ENCODE measurements around the gene ERICH6.

ERICH6 gene

GRCh38 chr3:150673966-150674365 is 29.8 kb downstream of the ERICH6 start:
- H3K4me3 ChIP-seq (ENCODE audit: low read depth in 1 of 2, low read length in 2 of 2), result no peak overlapping the region
- H3K36me3 ChIP-seq (ENCODE audit: control insufficient read depth in 1 of 2, insufficient read depth in 2 of 2, low read length in 2 of 2), result no peaks in the 10 kb centered on the region
- no peaks in the 10 kb centered on the region for H3K4me1 ChIP-seq (ENCODE audit: control insufficient read depth in 1 of 2, insufficient read depth in 2 of 2, low read length in 2 of 2)
- no peaks in the 10 kb centered on the region for H3K27me3 ChIP-seq (ENCODE audit: low read depth, low read length)
- no peak overlapping the region for H3K27ac ChIP-seq (ENCODE audit: low read length)
- peaks cover 4 to 10% of the 10 kb centered on the region in 2 donors for H3K9me3 ChIP-seq (ENCODE audit: control insufficient read depth in 1 of 2, low read length in 2 of 2)

- no peaks in the 10 kb centered on the region for H3K27me3 ChIP-seq (ENCODE audit: low read depth, low read length)
- H3K9me3 ChIP-seq (ENCODE audit: control insufficient read depth in 1 of 2, low read length in 2 of 2), result no peaks in the 10 kb centered on the region
- H3K36me3 ChIP-seq (ENCODE audit: control insufficient read depth in 1 of 2, insufficient read depth in 2 of 2, low read length in 2 of 2), result no peaks in the 10 kb centered on the region
- H3K4me1 ChIP-seq (ENCODE audit: control insufficient read depth in 1 of 2, insufficient read depth in 2 of 2, low read length in 2 of 2), result no peaks in the 10 kb centered on the region
- H3K27ac ChIP-seq (ENCODE audit: low read length), result no peak overlapping the region
- H3K4me3 ChIP-seq (ENCODE audit: low read depth in 1 of 2, low read length in 2 of 2), result no peak overlapping the region
Observed at GRCh38 chr3:150666167-150666566, 37.6 kb downstream of the ERICH6 start.

GRCh38 chr3:150663461-150663860 is 40.3 kb downstream of the ERICH6 start:
- Histone ChIP-seq H3K27ac (ENCODE audit: low read length) (no peak overlapping the region), H3K36me3 (ENCODE audit: control insufficient read depth in 1 of 2, insufficient read depth in 2 of 2, low read length in 2 of 2) (no peaks in the 10 kb centered on the region), H3K4me3 (ENCODE audit: low read depth in 1 of 2, low read length in 2 of 2) (no peak overlapping the region), H3K9me3 (ENCODE audit: control insufficient read depth in 1 of 2, low read length in 2 of 2) (no peaks in the 10 kb centered on the region), H3K4me1 (ENCODE audit: control insufficient read depth in 1 of 2, insufficient read depth in 2 of 2, low read length in 2 of 2) (no peaks in the 10 kb centered on the region), H3K27me3 (ENCODE audit: low read depth, low read length) (no peaks in the 10 kb centered on the region)

GRCh38 chr3:150662410-150663200 is 41.1 kb downstream of the ERICH6 start:
- no peaks in the 10 kb centered on the region for H3K36me3 ChIP-seq (ENCODE audit: control insufficient read depth in 1 of 2, insufficient read depth in 2 of 2, low read length in 2 of 2)
- no peaks in the 10 kb centered on the region for H3K9me3 ChIP-seq (ENCODE audit: control insufficient read depth in 1 of 2, low read length in 2 of 2)
- no peak overlapping the region for H3K27ac ChIP-seq (ENCODE audit: low read length)
- H3K27me3 ChIP-seq (ENCODE audit: low read depth, low read length), result no peaks in the 10 kb centered on the region
- no peaks in the 10 kb centered on the region for H3K4me1 ChIP-seq (ENCODE audit: control insufficient read depth in 1 of 2, insufficient read depth in 2 of 2, low read length in 2 of 2)
- H3K4me3 ChIP-seq (ENCODE audit: low read depth in 1 of 2, low read length in 2 of 2), result no peak overlapping the region

GRCh38 chr3:150656316-150656715 is 47.4 kb downstream of the ERICH6 start:
- Histone ChIP-seq H3K4me3 (ENCODE audit: low read depth in 1 of 2, low read length in 2 of 2) (no peak overlapping the region), H3K27ac (ENCODE audit: low read length) (no peak overlapping the region), H3K4me1 (ENCODE audit: control insufficient read depth in 1 of 2, insufficient read depth in 2 of 2, low read length in 2 of 2) (no peaks in the 10 kb centered on the region)

GRCh38 chr3:150653110-150653561 is 50.6 kb downstream of the ERICH6 start:
- H3K27ac ChIP-seq (ENCODE audit: low read length), result no peak overlapping the region
- H3K4me1 ChIP-seq (ENCODE audit: control insufficient read depth in 1 of 2, insufficient read depth in 2 of 2, low read length in 2 of 2), result no peaks in the 10 kb centered on the region
- no peak overlapping the region for H3K4me3 ChIP-seq (ENCODE audit: low read depth in 1 of 2, low read length in 2 of 2)
- H3K9me3 ChIP-seq (ENCODE audit: control insufficient read depth in 1 of 2, low read length in 2 of 2), result no peaks in the 10 kb centered on the region
- H3K36me3 ChIP-seq (ENCODE audit: control insufficient read depth in 1 of 2, insufficient read depth in 2 of 2, low read length in 2 of 2), result no peaks in the 10 kb centered on the region
- no peaks in the 10 kb centered on the region for H3K27me3 ChIP-seq (ENCODE audit: low read depth, low read length)

More at GRCh38 chr3:150656316-150656715, 47.4 kb downstream of the ERICH6 start:
- Histone ChIP-seq H3K9me3 (ENCODE audit: control insufficient read depth in 1 of 2, low read length in 2 of 2) (no peaks in the 10 kb centered on the region), H3K27me3 (ENCODE audit: low read depth, low read length) (no peaks in the 10 kb centered on the region), H3K36me3 (ENCODE audit: control insufficient read depth in 1 of 2, insufficient read depth in 2 of 2, low read length in 2 of 2) (no peaks in the 10 kb centered on the region)

- Histone ChIP-seq H3K9me3 (ENCODE audit: control insufficient read depth in 1 of 2, low read length in 2 of 2) (no peaks in the 10 kb centered on the region), H3K4me1 (ENCODE audit: control insufficient read depth in 1 of 2, insufficient read depth in 2 of 2, low read length in 2 of 2) (no peaks in the 10 kb centered on the region), H3K27ac (ENCODE audit: low read length) (no peak overlapping the region), H3K36me3 (ENCODE audit: control insufficient read depth in 1 of 2, insufficient read depth in 2 of 2, low read length in 2 of 2) (no peaks in the 10 kb centered on the region), H3K4me3 (ENCODE audit: low read depth in 1 of 2, low read length in 2 of 2) (no peak overlapping the region), H3K27me3 (ENCODE audit: low read depth, low read length) (no peaks in the 10 kb centered on the region)
Observed at GRCh38 chr3:150640256-150640655, 63.5 kb downstream of the ERICH6 start.

- H3K4me1 ChIP-seq (ENCODE audit: control insufficient read depth in 1 of 2, insufficient read depth in 2 of 2, low read length in 2 of 2), result no peaks in the 10 kb centered on the region
- no peaks in the 10 kb centered on the region for H3K27me3 ChIP-seq (ENCODE audit: low read depth, low read length)
- H3K9me3 ChIP-seq (ENCODE audit: control insufficient read depth in 1 of 2, low read length in 2 of 2), result no peaks in the 10 kb centered on the region
- no peak overlapping the region for H3K27ac ChIP-seq (ENCODE audit: low read length)
- H3K36me3 ChIP-seq (ENCODE audit: control insufficient read depth in 1 of 2, insufficient read depth in 2 of 2, low read length in 2 of 2), result no peaks in the 10 kb centered on the region
- H3K4me3 ChIP-seq (ENCODE audit: low read depth in 1 of 2, low read length in 2 of 2), result no peak overlapping the region
Observed at GRCh38 chr3:150639262-150639661, 64.5 kb downstream of the ERICH6 start.

GRCh38 chr3:150636258-150636657 is 67.5 kb downstream of the ERICH6 start:
- H3K9me3 ChIP-seq (ENCODE audit: control insufficient read depth in 1 of 2, low read length in 2 of 2), result no peaks in the 10 kb centered on the region
- no peaks in the 10 kb centered on the region for H3K4me1 ChIP-seq (ENCODE audit: control insufficient read depth in 1 of 2, insufficient read depth in 2 of 2, low read length in 2 of 2)
- H3K4me3 ChIP-seq (ENCODE audit: low read depth in 1 of 2, low read length in 2 of 2), result no peak overlapping the region
- peaks cover under 1 to 7% of the 10 kb centered on the region in 2 donors for H3K36me3 ChIP-seq (ENCODE audit: control insufficient read depth in 1 of 2, insufficient read depth in 2 of 2, low read length in 2 of 2)
- H3K27me3 ChIP-seq (ENCODE audit: low read depth, low read length), result no peaks in the 10 kb centered on the region
- no peak overlapping the region for H3K27ac ChIP-seq (ENCODE audit: low read length)

GRCh38 chr3:150635526-150635925 is 68.2 kb downstream of the ERICH6 start:
- Histone ChIP-seq H3K27ac (ENCODE audit: low read length) (no peak overlapping the region), H3K27me3 (ENCODE audit: low read depth, low read length) (no peaks in the 10 kb centered on the region), H3K9me3 (ENCODE audit: control insufficient read depth in 1 of 2, low read length in 2 of 2) (no peaks in the 10 kb centered on the region), H3K4me3 (ENCODE audit: low read depth in 1 of 2, low read length in 2 of 2) (no peak overlapping the region), H3K36me3 (ENCODE audit: control insufficient read depth in 1 of 2, insufficient read depth in 2 of 2, low read length in 2 of 2) (peaks cover 8 to 13% of the 10 kb centered on the region in 2 donors), H3K4me1 (ENCODE audit: control insufficient read depth in 1 of 2, insufficient read depth in 2 of 2, low read length in 2 of 2) (no peaks in the 10 kb centered on the region)

GRCh38 chr3:150635076-150635475 is 68.6 kb downstream of the ERICH6 start:
- Histone ChIP-seq H3K4me1 (ENCODE audit: control insufficient read depth in 1 of 2, insufficient read depth in 2 of 2, low read length in 2 of 2) (no peaks in the 10 kb centered on the region), H3K4me3 (ENCODE audit: low read depth in 1 of 2, low read length in 2 of 2) (no peak overlapping the region), H3K9me3 (ENCODE audit: control insufficient read depth in 1 of 2, low read length in 2 of 2) (no peaks in the 10 kb centered on the region), H3K27me3 (ENCODE audit: low read depth, low read length) (no peaks in the 10 kb centered on the region), H3K36me3 (ENCODE audit: control insufficient read depth in 1 of 2, insufficient read depth in 2 of 2, low read length in 2 of 2) (peaks cover 10 to 15% of the 10 kb centered on the region in 2 donors), H3K27ac (ENCODE audit: low read length) (no peak overlapping the region)
